ENCODE data around the gene RSRC1.

The RSRC1 gene

GRCh38 chr3:158573714-158574113, 463.8 kb downstream of the RSRC1 start:
- DNase-seq (ENCODE audit: low read depth in 2 of 2), result no peak

GRCh38 chr3:158574646-158575045, 464.8 kb downstream of the RSRC1 start:
- DNase-seq (ENCODE audit: low read depth in 2 of 2), result no peak

GRCh38 chr3:158590223-158590622, 480.3 kb downstream of the RSRC1 start:
- DNase-seq (ENCODE audit: low read depth in 2 of 2), result no peak
